Psoas muscle (tissue), 8 donors: ENCODE results near the gene KRTAP10-6. TPM values are rescaled to one million over a fixed set of nuclear protein-coding genes. Genes with fewer than 3 reads are reported as not detected.

Source experiments
- ATAC-seq, 4 donors: fragments of 200-7000 bp; cut with Tn5 transposase; one replicate each; pipeline ENCODE4 v1.9.1; 2020; ENCODE audit warnings: moderate library complexity in 3 of 4, mild to moderate bottlenecking in 2 of 4
- DNase-seq, 2 donors: peaks; one replicate each; pipeline ENCODE4 v3.0.0-alpha.2; 2020
- H3K27ac ChIP-seq: fragments of 200-600 bp; one replicate; pipeline ENCODE4 v1.8.0; 2022
- H3K27me3 ChIP-seq, 3 donors: fragments of 200-600 bp in 1 of 3; one replicate each; pipeline versions ENCODE4 v1.6.1 to v1.8.0; 2013 to 2022; ENCODE audit warnings: low read length in 2 of 3, mild to moderate bottlenecking in 2 of 3, moderate library complexity in 1 of 3; ENCODE audit not compliant: insufficient read depth in 3 of 3
- H3K36me3 ChIP-seq, 2 donors: fragments of 200-600 bp in 1 of 2; one replicate each; pipeline versions ENCODE4 v1.6.1 to v1.8.0; 2013 to 2022; ENCODE audit warnings: low read depth in 1 of 2, mild to moderate bottlenecking in 1 of 2, moderate library complexity in 1 of 2; ENCODE audit not compliant: insufficient read depth in 1 of 2
- H3K4me1 ChIP-seq: fragments of 200-600 bp; one replicate; pipeline ENCODE4 v1.8.0; 2022
- H3K4me3 ChIP-seq: fragments of 200-600 bp; one replicate; pipeline ENCODE4 v1.8.0; 2022; ENCODE audit warnings: mild to moderate bottlenecking
- H3K9me3 ChIP-seq: fragments of 200-600 bp; one replicate; pipeline ENCODE4 v1.8.0; 2022
- WGBS, 3 donors: extraction: QIAGEN DNeasy Blood & Tissue Kit; methylation state at CpG; one replicate each; pipeline versions ENCODE4 v1.1.6 to v1.1.7; 2013; 5-methylcytosine and 5-hydroxymethylcytosine counted together
- intact Hi-C, 2 donors: fragments of 100-400 bp; cut with DNase I; formaldehyde crosslinking; loops; one replicate each; pipeline versions ENCODE4 v1.11.0 to v1.14.2; 2022
- polyA plus RNA-seq, 3 donors: library from polyadenylated mRNA; stranded (reverse); fragments of 200-250 nt; gene quantifications; one replicate each; pipeline ENCODE4 v1.2.3, GENCODE V29; 2013
- total RNA-seq, 4 donors: library from RNA; stranded (reverse); fragmentation: NEBNext Ultra II Directional in 2 of 4; extraction: Animal tissue kit (Norgen Biotek cat#: 25700) in 2 of 4; gene quantifications; one replicate each; pipeline versions ENCODE4 v1.2.1 to v1.2.4, GENCODE V29; 2021 to 2023
- TF ChIP-seq, protein P1 (sequence below): fragments of 200-600 bp; IDR thresholded peaks from one replicate; pipeline ENCODE4 v1.8.0; 2022; ENCODE audit warnings: antibody characterized with exemption
- donor health status: healthy with polysubstance abuse.
- donor health status: DM: no; HTN: no; CAD: no; lungs with moderate emphysema.
- donor health status: Bipolar disorder and iron deficiency.
- donor health status: healthy.
- donor health status: DM: yes; HTN: yes; CAD: no.
- donor health status: DM: no; HTN: no; CAD: no.
- donor health status: DM: no; HTN: no; CAD: no.
- donor health status: DM: yes; HTN: yes; CAD: no.

Gene KRTAP10-6
- total and polyA plus RNA-seq, 7 donors = not detected

DNA sequence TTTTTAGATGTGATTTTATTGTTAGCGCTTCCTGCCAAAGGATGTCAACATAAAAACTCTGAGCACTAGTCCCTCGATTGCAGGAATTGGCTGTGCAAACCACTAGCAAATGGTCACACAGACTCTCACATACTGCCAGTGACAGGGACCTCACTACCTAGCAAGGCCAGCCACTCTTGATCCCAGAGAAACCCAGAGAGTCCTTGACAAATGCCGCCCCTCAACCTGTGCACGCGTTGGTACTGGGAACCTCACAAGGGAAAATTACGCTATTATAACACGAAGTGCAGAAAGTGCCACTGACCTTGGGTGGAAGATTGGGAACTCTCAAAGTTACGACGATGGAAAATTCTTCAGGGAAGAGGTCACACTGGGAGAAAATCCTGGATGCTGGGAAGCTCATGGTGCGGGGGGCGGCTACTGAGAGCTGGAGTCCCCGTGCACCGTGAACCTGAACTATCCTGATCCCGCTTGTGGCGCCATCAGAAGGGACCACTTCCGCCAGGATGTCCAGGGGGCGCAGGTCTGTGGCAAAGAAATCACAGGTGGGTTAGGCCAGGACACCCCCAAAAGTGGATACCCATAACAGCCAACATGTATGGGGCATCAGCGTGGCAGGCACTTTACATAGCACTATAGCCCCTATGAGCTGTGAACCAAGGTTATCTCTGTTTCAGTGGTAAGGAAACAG, 24.7 kb downstream of the KRTAP10-6 start:
- no peak overlapping the region for H3K4me3 ChIP-seq
- peaks cover 12% of the 10 kb centered on the region for H3K9me3 ChIP-seq
- H3K27me3 ChIP-seq = peaks cover 0 to 33% (median 13%) of the 10 kb centered on the region in 3 donors
- intact Hi-C loops = no loop called here
- H3K4me1 ChIP-seq = no peaks in the 10 kb centered on the region
- H3K27ac ChIP-seq = no peak overlapping the region
- H3K36me3 ChIP-seq = no peaks in the 10 kb centered on the region
- TF ChIP-seq, protein P1, sequence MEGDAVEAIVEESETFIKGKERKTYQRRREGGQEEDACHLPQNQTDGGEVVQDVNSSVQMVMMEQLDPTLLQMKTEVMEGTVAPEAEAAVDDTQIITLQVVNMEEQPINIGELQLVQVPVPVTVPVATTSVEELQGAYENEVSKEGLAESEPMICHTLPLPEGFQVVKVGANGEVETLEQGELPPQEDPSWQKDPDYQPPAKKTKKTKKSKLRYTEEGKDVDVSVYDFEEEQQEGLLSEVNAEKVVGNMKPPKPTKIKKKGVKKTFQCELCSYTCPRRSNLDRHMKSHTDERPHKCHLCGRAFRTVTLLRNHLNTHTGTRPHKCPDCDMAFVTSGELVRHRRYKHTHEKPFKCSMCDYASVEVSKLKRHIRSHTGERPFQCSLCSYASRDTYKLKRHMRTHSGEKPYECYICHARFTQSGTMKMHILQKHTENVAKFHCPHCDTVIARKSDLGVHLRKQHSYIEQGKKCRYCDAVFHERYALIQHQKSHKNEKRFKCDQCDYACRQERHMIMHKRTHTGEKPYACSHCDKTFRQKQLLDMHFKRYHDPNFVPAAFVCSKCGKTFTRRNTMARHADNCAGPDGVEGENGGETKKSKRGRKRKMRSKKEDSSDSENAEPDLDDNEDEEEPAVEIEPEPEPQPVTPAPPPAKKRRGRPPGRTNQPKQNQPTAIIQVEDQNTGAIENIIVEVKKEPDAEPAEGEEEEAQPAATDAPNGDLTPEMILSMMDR = no peak
- 83 to 92% (median 86%) methylated on average over 18 of the region's 18 CpGs for WGBS, 3 donors
- DNase-seq (no peak), ATAC-seq (no peak)

DNA sequence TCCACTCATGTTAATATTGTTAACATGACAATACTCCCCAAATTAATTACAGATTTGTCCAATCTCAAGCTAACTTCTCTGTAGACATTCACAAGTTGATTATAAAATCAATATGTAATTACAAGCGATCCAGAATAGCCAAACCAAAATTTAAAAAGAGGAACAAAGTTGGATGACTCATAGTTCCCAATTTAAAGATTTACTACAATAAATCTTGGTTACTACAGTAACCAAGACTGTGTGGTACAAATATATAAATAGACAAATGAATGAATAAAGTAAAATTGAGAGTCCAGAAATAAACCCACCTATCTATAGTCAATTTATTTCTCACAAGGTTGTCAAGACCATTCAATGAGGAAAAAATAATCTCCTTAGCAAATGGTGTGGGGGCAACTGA, 25.9 kb downstream of the KRTAP10-6 start:
- Histone ChIP-seq H3K4me3 (no peak overlapping the region), H3K4me1 (no peaks in the 10 kb centered on the region), H3K27me3 (peaks cover 0 to 30% (median 4%) of the 10 kb centered on the region in 3 donors), H3K27ac (no peak overlapping the region), H3K9me3 (peaks cover 15% of the 10 kb centered on the region), H3K36me3 (no peaks in the 10 kb centered on the region)
- intact Hi-C loops = no loop called here
- DNase-seq (no peak), ATAC-seq (no peak)
- TF ChIP-seq, protein P1 = no peak
- 74 to 79% (median 76%) methylated on average over 1 of the region's 1 CpG for WGBS, 3 donors

DNA sequence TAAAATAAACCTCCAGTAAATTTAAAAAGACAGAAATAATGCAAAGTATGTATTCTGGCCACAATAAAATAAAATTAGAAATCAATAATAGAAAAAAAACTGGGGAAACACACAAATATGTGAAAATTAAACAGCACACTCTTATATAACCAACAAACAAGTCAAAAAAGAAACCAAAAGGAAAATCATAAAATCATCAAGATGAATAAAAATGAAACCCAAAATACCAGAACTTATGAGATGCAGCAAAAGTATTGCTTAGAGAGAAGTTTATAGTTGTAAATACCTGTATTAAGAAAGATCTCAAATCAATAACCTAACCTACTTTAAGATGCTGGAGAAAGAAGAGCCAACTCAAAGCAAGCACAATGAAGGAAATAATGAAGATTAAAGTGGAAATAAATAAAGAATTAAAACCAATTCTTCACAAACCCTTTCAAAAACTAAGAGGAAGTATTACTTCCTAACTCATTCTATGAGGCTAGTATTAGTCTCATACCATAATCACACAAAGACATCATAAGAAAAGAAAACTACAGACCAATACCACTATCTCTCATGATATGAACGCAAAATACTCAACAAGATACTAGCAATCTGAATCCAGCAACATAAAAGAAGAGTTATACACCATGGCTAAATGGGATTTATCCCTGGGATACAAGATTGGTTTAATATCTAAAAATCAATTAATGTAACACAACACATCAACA, 27.3 kb downstream of the KRTAP10-6 start:
- Histone ChIP-seq H3K4me1 (no peaks in the 10 kb centered on the region), H3K27ac (no peak overlapping the region), H3K4me3 (no peak overlapping the region), H3K36me3 (no peaks in the 10 kb centered on the region), H3K27me3 (peaks cover 0 to 30% (median 4%) of the 10 kb centered on the region in 3 donors), H3K9me3 (peaks cover 10% of the 10 kb centered on the region)
- intact Hi-C loops = no loop called here
- no peak for DNase-seq
- TF ChIP-seq, protein P1 = no peak
- 0 to 46% (median 44%) methylated on average over 1 of the region's 1 CpG for WGBS, 3 donors
- ATAC-seq = no peak

DNA sequence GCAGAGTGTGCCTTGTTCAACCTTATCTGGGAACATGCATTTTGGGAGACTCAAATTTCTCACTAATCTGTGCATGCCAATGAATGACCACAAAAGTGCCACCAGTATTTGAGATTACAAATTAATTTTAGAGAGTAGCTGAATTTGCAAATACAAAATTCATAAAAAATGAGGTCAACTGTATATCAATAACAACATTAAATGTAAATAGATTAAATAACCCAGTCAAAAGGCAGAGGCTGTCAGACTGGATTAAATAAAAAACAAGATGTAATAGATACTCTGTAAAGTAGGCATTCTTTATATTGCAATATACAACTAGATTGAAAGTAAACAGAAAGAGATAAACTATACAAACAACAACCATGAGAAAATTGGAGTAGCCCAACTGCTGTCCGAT, 28.2 kb downstream of the KRTAP10-6 start:
- Histone ChIP-seq H3K9me3 (peaks cover 10% of the 10 kb centered on the region), H3K4me3 (no peak overlapping the region), H3K36me3 (no peaks in the 10 kb centered on the region), H3K4me1 (no peaks in the 10 kb centered on the region), H3K27me3 (peaks cover 0 to 27% (median 0%) of the 10 kb centered on the region in 3 donors), H3K27ac (no peak overlapping the region)
- DNase-seq (no peak), ATAC-seq (no peak)
- 88 to 98% (median 94%) methylated on average over 1 of the region's 1 CpG for WGBS, 3 donors
- intact Hi-C loops = no loop called here
- TF ChIP-seq, protein P1 = no peak
